Measurements from ENCODE around the gene NR3C1.

Gene NR3C1

GRCh38 chr5:143309661-143310431 is 93.6 kb downstream of the NR3C1 start:
- DNase-seq (ENCODE audit: low read depth) = no peak

GRCh38 chr5:143308731-143309130 is 94.8 kb downstream of the NR3C1 start:
- DNase-seq (ENCODE audit: low read depth) = no peak

- DNase-seq (ENCODE audit: low read depth) = no peak
Measured at GRCh38 chr5:143306040-143306439, 97.4 kb downstream of the NR3C1 start.

- no peak for DNase-seq (ENCODE audit: low read depth)
Measured at GRCh38 chr5:143304836-143305475, 98.5 kb downstream of the NR3C1 start.

- no peak for DNase-seq (ENCODE audit: low read depth)
Measured at GRCh38 chr5:143302341-143303045, 101.0 kb downstream of the NR3C1 start.

GRCh38 chr5:143297756-143298155 is 105.7 kb downstream of the NR3C1 start:
- DNase-seq (ENCODE audit: low read depth) = no peak

- no peak for DNase-seq (ENCODE audit: low read depth)
Measured at GRCh38 chr5:143290125-143290524, 113.4 kb downstream of the NR3C1 start.

- no peak for DNase-seq (ENCODE audit: low read depth)
Measured at GRCh38 chr5:143284521-143284920, 119.0 kb downstream of the NR3C1 start.

- no peak for DNase-seq (ENCODE audit: low read depth)
Measured at GRCh38 chr5:143284002-143284401, 119.5 kb downstream of the NR3C1 start.

GRCh38 chr5:143281226-143281625 is 122.3 kb downstream of the NR3C1 start:
- no peak for DNase-seq (ENCODE audit: low read depth)

GRCh38 chr5:143279698-143280097 is 123.8 kb downstream of the NR3C1 start:
- DNase-seq (ENCODE audit: low read depth) = no peak

GRCh38 chr5:143277536-143277935 is 126.0 kb downstream of the NR3C1 start:
- no peak for DNase-seq (ENCODE audit: low read depth)

- no peak for DNase-seq (ENCODE audit: low read depth)
Measured at GRCh38 chr5:143275512-143276363, 127.7 kb downstream of the NR3C1 start.

GRCh38 chr5:143274952-143275351 is 128.5 kb downstream of the NR3C1 start:
- DNase-seq (ENCODE audit: low read depth) = no peak

- DNase-seq (ENCODE audit: low read depth) = no peak
Measured at GRCh38 chr5:143271431-143271830, 132.1 kb downstream of the NR3C1 start.

- DNase-seq (ENCODE audit: low read depth) = no peak
Measured at GRCh38 chr5:143268388-143268787, 135.1 kb downstream of the NR3C1 start.

GRCh38 chr5:143267186-143267585 is 136.3 kb downstream of the NR3C1 start:
- DNase-seq (ENCODE audit: low read depth) = no peak

GRCh38 chr5:143265995-143266394 is 137.5 kb downstream of the NR3C1 start:
- no peak for DNase-seq (ENCODE audit: low read depth)

- DNase-seq (ENCODE audit: low read depth) = no peak
Measured at GRCh38 chr5:143263272-143263810, 140.1 kb downstream of the NR3C1 start.

- no peak for DNase-seq (ENCODE audit: low read depth)
Measured at GRCh38 chr5:143262393-143263174, 140.9 kb downstream of the NR3C1 start.

Data from activated T-cell treated with anti-CD3 and anti-CD28 coated beads for 24 hours (primary cell).